Measurements from ENCODE around the gene HIGD1C. TPM values are rescaled to one million over a fixed set of nuclear protein-coding genes. Genes with fewer than 3 reads are reported as not detected.
A peak's percentile ranks its signal among the peaks of the same experiment; 100 is the strongest.
"Not testable (repeated sequence)": the region's sequence is repeated elsewhere in the genome, so short reads cannot be mapped to it uniquely, and the experiment has no call there.

Gene HIGD1C
- total RNA-seq, 1 donor from 2014 or later, result not detected

DNA sequence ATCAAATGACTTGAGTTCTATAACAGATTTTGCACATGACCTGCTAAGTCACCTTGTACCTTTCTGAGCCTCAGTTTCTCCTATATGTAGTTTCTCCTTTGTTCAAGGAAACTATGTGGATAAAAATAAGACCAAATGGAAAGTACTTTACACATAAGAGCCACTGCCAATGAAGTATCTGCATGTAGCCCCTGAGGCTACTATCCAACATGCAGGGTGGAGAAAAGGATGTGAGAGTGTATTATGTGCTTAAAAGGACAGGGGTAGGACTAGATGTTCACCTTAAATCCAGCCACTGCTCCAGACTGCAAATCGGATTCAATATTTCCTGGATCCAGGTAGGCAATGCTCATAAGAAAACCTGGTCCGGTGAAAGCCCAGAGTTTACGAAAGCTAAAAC is 52.7 kb downstream of the HIGD1C start:
- ATAC-seq (no peak), DNase-seq (ENCODE audit: missing footprints) (no peak)
- intact Hi-C loops (cut with DNase I), result no loop called here

DNA sequence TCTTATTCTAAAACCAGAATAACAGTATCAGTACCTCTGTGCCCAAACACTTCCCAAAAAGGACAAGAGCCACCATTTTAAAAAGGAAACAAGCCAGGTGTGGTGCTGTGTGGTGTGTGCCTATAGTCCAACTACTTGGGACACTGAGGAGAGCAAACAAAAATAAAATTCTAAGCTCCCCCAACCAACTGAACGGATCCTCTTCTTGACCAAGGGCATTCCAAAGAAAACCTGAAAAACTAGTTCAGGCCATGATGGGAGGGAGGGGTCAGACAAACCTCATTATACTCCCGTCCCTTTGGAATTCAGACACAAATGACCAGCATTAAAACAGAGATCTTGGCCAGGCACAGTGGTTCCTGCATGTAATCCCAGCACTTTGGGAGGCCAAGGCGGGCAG is 53.3 kb downstream of the HIGD1C start:
- intact Hi-C loops (cut with DNase I), result no loop called here
- DNase-seq (ENCODE audit: missing footprints) (no peak), ATAC-seq (no peak)

DNA sequence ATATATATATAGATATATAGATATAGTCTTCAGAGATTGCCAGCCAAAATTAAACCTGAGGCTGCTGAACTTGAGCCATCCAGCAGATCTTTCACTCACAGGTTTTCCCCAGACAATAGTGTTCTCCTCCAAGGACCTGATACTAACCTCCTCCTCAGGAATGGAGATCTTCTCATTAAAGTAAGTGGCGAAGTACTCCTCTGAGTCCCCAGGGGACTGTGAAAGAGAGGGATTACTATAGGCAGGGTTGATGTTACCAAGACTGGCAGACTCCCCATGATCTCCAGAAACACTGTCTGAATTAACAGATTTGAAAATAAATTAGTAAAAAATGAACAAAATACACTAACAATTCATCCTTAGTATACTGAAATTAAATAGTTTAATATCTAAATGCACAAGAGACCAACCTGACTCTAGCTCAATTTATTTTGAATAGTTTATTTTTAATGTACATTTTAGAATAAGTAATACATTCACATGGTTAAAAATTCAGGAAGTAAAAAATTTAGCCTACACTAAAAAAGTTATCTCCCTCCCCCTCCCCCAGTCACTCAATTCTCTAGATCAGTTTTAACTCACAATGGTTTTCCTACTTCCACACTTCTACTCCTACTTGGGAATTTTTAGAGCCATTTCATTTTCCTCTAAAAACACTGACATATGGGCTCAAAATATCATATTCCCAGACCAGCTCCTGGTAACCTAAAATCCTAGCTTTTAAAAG is 56.1 kb downstream of the HIGD1C start:
- ATAC-seq, result no peak
- DNase-seq (ENCODE audit: missing footprints), result no peak
- intact Hi-C loops (cut with DNase I), result no loop called here

GRCh38 chr12:51009056-51009440 is 56.7 kb downstream of the HIGD1C start:
- intact Hi-C loops (cut with DNase I), result no loop called here
- ATAC-seq (peak; percentile 83), DNase-seq (ENCODE audit: missing footprints) (peak; percentile 87)

DNA sequence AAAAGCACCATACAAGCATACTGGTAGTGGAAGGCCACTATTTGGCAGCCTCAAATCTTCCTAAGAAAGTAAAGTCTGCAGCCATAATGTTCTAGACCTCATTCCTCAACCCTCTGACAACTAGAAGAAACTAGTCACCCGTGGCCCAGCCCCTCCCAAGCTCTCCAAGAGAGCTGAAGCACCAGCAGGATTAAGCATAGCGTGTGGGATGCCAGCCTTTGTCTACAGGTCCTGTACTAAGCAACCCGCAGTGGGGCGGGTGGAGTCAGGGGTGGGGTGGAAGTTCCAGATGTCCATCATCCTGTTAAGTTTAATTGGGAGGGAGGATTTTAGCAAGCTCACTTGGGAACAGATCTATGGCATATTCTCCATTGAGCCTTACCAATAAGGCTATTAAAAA is 59.6 kb downstream of the HIGD1C start:
- DNase-seq (ENCODE audit: missing footprints) (no peak), ATAC-seq (no peak)
- intact Hi-C loops (cut with DNase I), result no loop called here

DNA sequence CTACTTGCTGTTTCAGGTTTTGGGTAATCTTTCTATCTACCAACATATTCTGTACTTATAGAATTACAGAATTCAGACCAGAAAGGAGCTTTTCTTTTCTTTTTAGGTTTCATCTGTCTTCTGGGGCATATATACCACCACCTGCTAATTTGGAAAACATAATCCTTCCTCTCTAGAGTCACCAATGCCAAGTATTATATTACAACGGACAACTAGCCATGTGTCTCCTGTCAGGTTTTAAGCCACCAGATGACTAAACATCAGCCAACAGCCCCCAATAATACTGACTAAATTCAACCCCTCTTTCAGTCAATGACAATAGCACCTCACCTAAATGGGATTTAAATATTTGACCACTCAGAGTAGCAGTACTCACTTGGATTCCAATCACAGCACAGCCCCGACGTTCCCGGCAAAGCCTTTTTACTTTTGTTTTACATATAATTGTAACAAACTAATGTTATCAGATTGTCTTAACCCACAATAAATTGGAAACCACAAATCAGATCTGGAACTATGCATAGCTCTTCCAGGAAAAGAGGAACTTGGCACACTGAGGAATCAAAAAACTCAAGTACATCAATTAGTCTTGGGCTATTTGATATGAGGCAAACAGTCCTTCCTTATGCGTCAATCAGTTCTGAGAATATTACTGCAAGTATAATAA is 60.4 kb downstream of the HIGD1C start:
- no peak for ATAC-seq

DNA sequence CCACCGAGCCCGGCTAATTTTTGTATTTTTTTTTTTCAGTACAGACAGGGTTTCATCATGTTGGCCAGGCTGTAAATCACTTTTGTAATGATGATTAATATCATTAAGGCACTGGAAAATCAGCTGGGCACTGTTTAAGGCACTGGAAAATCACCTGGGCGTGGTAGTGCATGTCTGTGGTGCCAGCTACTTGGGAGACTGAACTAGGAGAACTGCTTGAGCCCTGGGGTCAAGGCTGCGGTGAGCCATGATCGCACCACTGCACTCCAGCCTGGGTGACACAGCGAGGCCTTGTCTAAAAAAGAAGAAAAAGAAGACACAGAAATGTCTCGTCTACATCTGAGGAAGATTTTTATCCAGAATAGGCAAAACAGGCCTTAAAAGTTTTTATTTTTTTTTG is 61.1 kb downstream of the HIGD1C start:
- intact Hi-C loops (cut with DNase I), result no loop called here
- DNase-seq (ENCODE audit: missing footprints) (no peak), ATAC-seq (no peak)

More for the DNA sequence above, 60.4 kb downstream of the HIGD1C start:
- DNase-seq (ENCODE audit: missing footprints), result no peak
- intact Hi-C loops (cut with DNase I), result no loop called here

DNA sequence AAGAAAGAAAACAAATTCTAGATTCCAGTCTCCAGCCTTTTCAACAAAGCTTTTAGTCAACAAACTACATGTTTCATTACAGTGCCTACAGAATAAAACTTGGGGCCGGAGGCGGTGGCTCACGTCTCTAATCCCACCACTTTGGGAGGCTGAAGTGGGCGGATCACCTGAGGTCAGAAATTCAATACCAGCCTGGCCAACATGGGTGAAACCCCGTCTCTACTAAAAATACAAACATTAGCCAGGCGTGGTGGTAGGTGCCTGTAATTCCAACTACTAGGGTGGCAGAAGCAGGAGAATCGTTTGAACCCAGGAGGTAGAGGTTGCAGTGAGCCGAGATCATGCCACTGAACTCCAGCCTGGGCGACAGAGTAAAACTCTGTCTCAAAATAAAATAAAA is 62.1 kb downstream of the HIGD1C start:
- intact Hi-C loops (cut with DNase I); DNase-seq (ENCODE audit: missing footprints); ATAC-seq: not testable (repeated sequence)

DNA sequence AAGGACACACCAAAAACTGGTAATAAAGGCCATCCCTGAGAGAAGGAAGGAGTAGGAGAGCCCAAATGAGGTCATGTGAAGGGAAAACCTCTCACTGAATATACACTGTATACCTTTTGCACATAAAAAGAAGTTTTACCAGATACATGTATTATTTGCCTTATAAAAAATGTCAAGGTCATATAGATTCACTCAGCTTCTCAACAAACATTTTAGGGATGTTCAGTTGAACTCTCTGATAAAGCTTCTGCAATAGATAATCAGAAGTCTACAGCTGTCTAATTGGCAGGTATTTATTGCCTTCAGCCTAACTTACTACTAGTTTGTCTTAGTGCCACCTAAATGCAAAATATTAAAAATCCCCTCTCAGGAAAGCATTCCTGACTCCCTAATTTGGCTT is 65.1 kb downstream of the HIGD1C start:
- DNase-seq (ENCODE audit: missing footprints) (no peak), ATAC-seq (no peak)
- intact Hi-C loops (cut with DNase I), result no loop called here

DNA sequence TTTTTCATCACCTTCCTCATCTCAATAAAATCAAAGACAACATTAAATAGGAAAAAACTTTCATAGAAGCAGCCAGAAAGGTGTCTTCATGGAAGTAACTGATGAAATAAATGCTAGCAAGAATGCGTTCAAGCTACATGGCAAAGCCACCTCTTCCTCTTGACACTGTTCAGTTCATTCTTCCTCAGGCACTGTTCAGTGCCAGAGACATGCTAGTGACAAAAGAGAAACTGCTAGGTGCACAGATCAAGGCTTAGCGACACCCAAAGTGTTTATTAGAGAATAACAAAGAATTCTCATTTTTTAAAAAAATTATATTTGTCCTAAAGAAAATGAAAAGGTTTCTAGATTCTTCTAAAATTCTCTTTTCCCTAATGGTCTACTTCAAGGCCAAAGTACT is 66.6 kb downstream of the HIGD1C start:
- ATAC-seq (no peak), DNase-seq (ENCODE audit: missing footprints) (no peak)
- intact Hi-C loops (cut with DNase I), result no loop called here

DNA sequence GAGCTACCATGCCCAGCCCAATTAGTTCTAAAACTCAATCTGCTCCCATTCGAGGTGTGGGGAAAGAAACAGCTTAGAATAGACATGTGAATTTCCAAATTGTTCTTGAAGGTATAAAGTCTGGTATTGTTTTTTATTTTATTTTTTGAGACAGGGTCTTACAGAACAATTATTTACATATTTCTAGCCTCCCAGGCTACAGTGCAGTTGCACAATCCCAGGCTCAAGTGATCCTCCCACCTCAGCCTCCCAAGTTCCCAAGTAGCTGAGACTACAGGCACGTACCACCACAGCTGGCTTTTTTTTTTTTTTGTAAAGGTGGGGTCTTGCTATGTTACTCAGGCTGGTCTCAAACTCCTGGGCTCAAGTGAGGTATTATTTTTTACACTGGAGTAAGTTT is 67.6 kb downstream of the HIGD1C start:
- intact Hi-C loops (cut with DNase I), result no loop called here
- DNase-seq (ENCODE audit: missing footprints), result no peak
- no peak for ATAC-seq

Other genes with a start within 250 kb of the HIGD1C start
- gene ATF1, start 188.4 kb upstream of the HIGD1C start, total RNA-seq, result 29.2 TPM
- not detected for gene TMPRSS12, start 109.6 kb upstream of the HIGD1C start, total RNA-seq
- 23.7 TPM for gene SLC11A2, start 73.8 kb downstream of the HIGD1C start, total RNA-seq
- gene LETMD1, start 95.8 kb downstream of the HIGD1C start, total RNA-seq, result 17.0 TPM
- 25.7 TPM for gene CSRNP2, start 131.1 kb downstream of the HIGD1C start, total RNA-seq
- 22.3 TPM for gene TFCP2, start 220.6 kb downstream of the HIGD1C start, total RNA-seq